Measurements from ENCODE around the gene HDHD5. TPM values are rescaled to one million over a fixed set of nuclear protein-coding genes. Genes with fewer than 3 reads are reported as not detected.
A peak's percentile ranks its signal among the peaks of the same experiment; 100 is the strongest.

HDHD5 gene
- total RNA-seq, 2 experiments from 2014 or later: 11.0 to 11.6 TPM

DNA sequence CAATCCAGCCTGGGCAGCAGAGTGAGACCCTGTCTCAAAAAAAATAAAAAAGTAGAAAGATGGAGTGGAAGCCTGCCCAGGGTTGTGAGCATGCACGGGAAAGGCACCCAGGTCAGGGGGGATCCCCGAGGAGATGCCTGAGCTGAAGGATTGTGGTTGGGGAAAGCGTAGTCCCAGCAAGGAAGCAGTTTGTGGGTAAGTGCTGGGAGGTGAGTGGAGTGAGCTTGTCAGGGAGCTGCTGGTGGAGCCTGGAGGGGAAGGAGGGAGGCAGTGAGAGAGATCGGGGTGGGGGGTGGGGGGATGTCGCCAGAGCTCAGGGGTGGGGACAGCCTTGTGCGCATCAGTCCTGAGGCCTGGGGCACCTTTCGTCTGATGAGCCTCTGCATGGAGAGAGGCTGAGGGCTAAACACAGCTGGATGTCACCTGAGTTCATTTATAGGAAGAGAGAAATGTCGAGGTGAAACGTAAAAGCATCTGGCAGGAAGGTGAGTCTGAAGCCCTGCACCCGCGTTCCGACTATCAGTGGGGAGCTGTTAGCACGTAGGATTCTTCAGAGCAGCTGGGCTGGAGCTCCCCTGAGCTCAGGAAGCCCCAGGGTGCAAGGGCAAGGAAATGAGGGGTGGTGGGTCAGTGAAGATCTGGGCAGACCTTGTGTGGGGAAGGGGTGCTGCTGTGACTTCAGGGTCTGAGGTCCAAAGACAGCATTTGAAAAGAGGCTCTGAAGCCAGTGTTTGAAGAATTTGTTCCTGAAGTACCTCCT lies 48.1 kb downstream of the HDHD5 start:
- no peak overlapping the region for H3K27ac ChIP-seq (ENCODE audit: low read depth in 1 of 2, low read length in 2 of 2)
- ATAC-seq (ENCODE audit: poor library complexity): no peak
- H3K36me3 ChIP-seq (ENCODE audit: insufficient read depth, low read length): peaks cover 36% of the 10 kb centered on the region
- H3K4me1 ChIP-seq (ENCODE audit: insufficient read depth, low read length): peaks cover 43% of the 10 kb centered on the region
- peaks cover 74% of the 10 kb centered on the region for H3K4me1 Mint-ChIP-seq (ENCODE audit: low read depth)
- POLR2A ChIA-PET: no interaction called here
- no peaks in the 10 kb centered on the region for H3K9me3 Mint-ChIP-seq
- intact Hi-C loops (cut with DNase I, micrococcal nuclease): no loop called here
- H3K27ac Mint-ChIP-seq: peak overlapping the region; percentile 80
- CTCF ChIA-PET: no interaction called here
- H3K27me3 ChIP-seq (ENCODE audit: control insufficient read depth in 1 of 2, insufficient read depth in 2 of 2, low read length in 2 of 2): no peaks in the 10 kb centered on the region
- no peaks in the 10 kb centered on the region for H3K9me3 ChIP-seq (ENCODE audit: control insufficient read depth in 1 of 2, insufficient read depth in 1 of 2, low read length in 2 of 2)
- no peak overlapping the region for H3K4me3 ChIP-seq (ENCODE audit: low read length)
- H3K27me3 Mint-ChIP-seq: no peaks in the 10 kb centered on the region
- no peak for DNase-seq
- no peak overlapping the region for H3K4me3 Mint-ChIP-seq
- H3K36me3 Mint-ChIP-seq (ENCODE audit: low read depth): peaks cover 48% of the 10 kb centered on the region
- no peak for TF ChIP-seq CTCF (IDR thresholded peaks at IDR 0.05)

DNA sequence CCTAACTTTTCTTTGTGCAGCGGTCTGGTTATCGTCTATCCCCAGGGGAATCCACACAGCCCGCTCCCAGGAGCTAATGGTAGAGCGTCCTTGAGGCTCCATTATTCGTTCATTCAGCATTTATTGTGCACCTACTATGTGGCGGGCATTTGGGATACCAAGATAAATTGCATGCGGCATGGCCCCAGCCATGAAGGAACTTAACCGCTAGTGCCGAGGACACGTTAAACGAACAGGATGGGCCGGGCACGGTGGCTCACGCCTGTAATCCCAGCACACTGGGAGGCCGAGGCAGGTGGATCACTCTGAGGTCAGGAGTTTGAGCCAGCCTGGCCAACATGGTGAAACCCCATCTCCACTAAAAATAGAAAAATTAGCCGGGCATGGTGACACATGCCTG lies 49.1 kb downstream of the HDHD5 start:
- POLR2A ChIA-PET: no interaction called here
- Histone ChIP-seq H3K36me3 (ENCODE audit: insufficient read depth, low read length) (peaks cover 46% of the 10 kb centered on the region), H3K4me1 (ENCODE audit: insufficient read depth, low read length) (peaks cover 43% of the 10 kb centered on the region), H3K27me3 (ENCODE audit: control insufficient read depth in 1 of 2, insufficient read depth in 2 of 2, low read length in 2 of 2) (no peaks in the 10 kb centered on the region), H3K9me3 (ENCODE audit: control insufficient read depth in 1 of 2, insufficient read depth in 1 of 2, low read length in 2 of 2) (no peaks in the 10 kb centered on the region), H3K27ac (ENCODE audit: low read depth in 1 of 2, low read length in 2 of 2) (no peak overlapping the region), H3K4me3 (ENCODE audit: low read length) (no peak overlapping the region)
- Mint-ChIP-seq H3K27me3 (no peaks in the 10 kb centered on the region), H3K36me3 (ENCODE audit: low read depth) (peaks cover 58% of the 10 kb centered on the region), H3K27ac (peak overlapping the region; percentile 80), H3K4me1 (ENCODE audit: low read depth) (peaks cover 74% of the 10 kb centered on the region), H3K9me3 (no peaks in the 10 kb centered on the region), H3K4me3 (no peak overlapping the region)
- ATAC-seq (ENCODE audit: poor library complexity) (no peak), DNase-seq (no peak)
- TF ChIP-seq CTCF (IDR thresholded peaks at IDR 0.05): no peak
- CTCF ChIA-PET: no interaction called here
- intact Hi-C loops (cut with DNase I, micrococcal nuclease): no loop called here

GRCh38 chr22:17109113-17109865 lies 49.8 kb downstream of the HDHD5 start:
- no peak for TF ChIP-seq CTCF (IDR thresholded peaks at IDR 0.05)
- Mint-ChIP-seq H3K4me3 (no peak overlapping the region), H3K36me3 (ENCODE audit: low read depth) (peaks cover 64% of the 10 kb centered on the region), H3K27me3 (no peaks in the 10 kb centered on the region), H3K27ac (peak overlapping the region; percentile 80), H3K9me3 (no peaks in the 10 kb centered on the region), H3K4me1 (ENCODE audit: low read depth) (peaks cover 73% of the 10 kb centered on the region)
- H3K9me3 ChIP-seq (ENCODE audit: control insufficient read depth in 1 of 2, insufficient read depth in 1 of 2, low read length in 2 of 2): no peaks in the 10 kb centered on the region
- ChIA-PET POLR2A (no interaction called here), CTCF (no interaction called here)
- H3K27me3 ChIP-seq (ENCODE audit: control insufficient read depth in 1 of 2, insufficient read depth in 2 of 2, low read length in 2 of 2): no peaks in the 10 kb centered on the region
- DNase-seq (no peak), ATAC-seq (ENCODE audit: poor library complexity) (no peak)
- H3K4me3 ChIP-seq (ENCODE audit: low read length): no peak overlapping the region
- intact Hi-C loops (cut with DNase I, micrococcal nuclease): no loop called here
- no peak overlapping the region for H3K27ac ChIP-seq (ENCODE audit: low read depth in 1 of 2, low read length in 2 of 2)
- H3K36me3 ChIP-seq (ENCODE audit: insufficient read depth, low read length): peaks cover 53% of the 10 kb centered on the region
- H3K4me1 ChIP-seq (ENCODE audit: insufficient read depth, low read length): peaks cover 41% of the 10 kb centered on the region
